Left lung (tissue), 10 donors: ENCODE data around the gene SLMAP. TPM values are rescaled to one million over a fixed set of nuclear protein-coding genes. Genes with fewer than 3 reads are reported as not detected.

ENCODE experiments used
- ATAC-seq: fragments of 200-7000 bp; cut with Tn5 transposase; one replicate; pipeline ENCODE4 v1.9.1; 2020; ENCODE audit warnings: moderate library complexity
- DNase-seq, 4 donors: peaks; one replicate each; pipeline ENCODE4 v3.0.0-alpha.2; 2013 to 2020
- H3K27ac ChIP-seq, 2 donors: fragments of 200-600 bp; sonication (generic) in 1 of 2; one replicate each; pipeline versions ENCODE4 v1.5.0 to v1.8.0; 2020 to 2021
- H3K27me3 ChIP-seq, 2 donors: fragments of 200-600 bp; sonication (generic) in 1 of 2; one replicate each; pipeline versions ENCODE4 v1.5.0 to v1.8.0; 2020 to 2021
- H3K36me3 ChIP-seq, 2 donors: fragments of 200-600 bp; sonication (generic) in 1 of 2; one replicate each; pipeline versions ENCODE4 v1.5.0 to v1.8.0; 2020 to 2021
- H3K4me1 ChIP-seq, 2 donors: fragments of 200-600 bp; one replicate each; pipeline ENCODE4 v1.8.0; 2021
- H3K4me3 ChIP-seq, 2 donors: fragments of 200-600 bp; sonication (generic) in 1 of 2; one replicate each; pipeline versions ENCODE4 v1.5.0 to v1.8.0; 2020 to 2021; ENCODE audit warnings: mild to moderate bottlenecking in 1 of 2
- H3K9me3 ChIP-seq, 2 donors: fragments of 200-600 bp; sonication (generic) in 1 of 2; one replicate each; pipeline versions ENCODE4 v1.5.0 to v1.8.0; 2020 to 2021
- CTCF ChIP-seq, 2 donors: fragments of 200-600 bp; sonication (generic) in 1 of 2; IDR thresholded peaks; one replicate each; pipeline versions ENCODE4 v1.5.0 to v1.8.0; 2021; ENCODE audit warnings: antibody characterized with exemption in 2 of 2
- intact Hi-C, 2 donors: fragments of 100-400 bp; cut with DNase I; formaldehyde crosslinking; loops; one replicate each; pipeline versions ENCODE4 v1.11.2 to v1.14.2; 2022
- polyA plus RNA-seq, 6 donors: library from polyadenylated mRNA; unstranded; fragments of 120-200 nt; gene quantifications; one replicate each; pipeline ENCODE4 v1.2.1, GENCODE V29; 2013; ENCODE audit not compliant: insufficient read length in 6 of 6
- total RNA-seq, 2 donors: library from RNA; stranded (reverse); fragmentation: NEBNext Ultra II Directional; extraction: Animal tissue kit (Norgen Biotek cat#: 25700); gene quantifications; one replicate each; pipeline ENCODE4 v1.2.1, GENCODE V29; 2021
- donor health status: DM: no; HTN: yes; CAD: no.
- donor health status: DM: no; HTN: no; CAD: no.

SLMAP gene
- total and polyA plus RNA-seq, 8 donors, result 43.1 to 65.3 (median 56.3) TPM

- Histone ChIP-seq H3K27ac (no peak overlapping the region), H3K27me3 (no peaks in the 10 kb centered on the region), H3K4me1 (peaks cover 0 to 5% of the 10 kb centered on the region in 2 donors), H3K36me3 (no peaks in the 10 kb centered on the region), H3K9me3 (peaks cover 0 to 2% of the 10 kb centered on the region in 2 donors), H3K4me3 (no peak overlapping the region)
- TF ChIP-seq CTCF (IDR thresholded peaks at IDR 0.05), result no peak
- ATAC-seq, result peak; percentile 12
- intact Hi-C loops, result no loop called here
- no peak for DNase-seq
Measured at GRCh38 chr3:57943525-57944495, 187.7 kb downstream of the SLMAP start.

GRCh38 chr3:57946970-57947381 is 190.9 kb downstream of the SLMAP start:
- Histone ChIP-seq H3K4me3 (no peak overlapping the region), H3K27ac (no peak overlapping the region), H3K9me3 (no peaks in the 10 kb centered on the region), H3K36me3 (no peaks in the 10 kb centered on the region), H3K4me1 (peaks cover 9 to 27% of the 10 kb centered on the region in 2 donors), H3K27me3 (no peaks in the 10 kb centered on the region)
- ATAC-seq (no peak), DNase-seq (no peak)
- intact Hi-C loops, result no loop called here
- no peak for TF ChIP-seq CTCF (IDR thresholded peaks at IDR 0.05)

- Histone ChIP-seq H3K27ac (no peak overlapping the region), H3K4me3 (no peak overlapping the region), H3K36me3 (no peaks in the 10 kb centered on the region), H3K9me3 (no peaks in the 10 kb centered on the region), H3K27me3 (no peaks in the 10 kb centered on the region), H3K4me1 (peaks cover 13 to 34% of the 10 kb centered on the region in 2 donors)
- TF ChIP-seq CTCF (IDR thresholded peaks at IDR 0.05), result no peak
- no peak for ATAC-seq
- intact Hi-C loops, result no loop called here
- DNase-seq, result peak in 1 of 4 donors; percentile 10
Measured at GRCh38 chr3:57948080-57948671, 192.1 kb downstream of the SLMAP start.

DNA sequence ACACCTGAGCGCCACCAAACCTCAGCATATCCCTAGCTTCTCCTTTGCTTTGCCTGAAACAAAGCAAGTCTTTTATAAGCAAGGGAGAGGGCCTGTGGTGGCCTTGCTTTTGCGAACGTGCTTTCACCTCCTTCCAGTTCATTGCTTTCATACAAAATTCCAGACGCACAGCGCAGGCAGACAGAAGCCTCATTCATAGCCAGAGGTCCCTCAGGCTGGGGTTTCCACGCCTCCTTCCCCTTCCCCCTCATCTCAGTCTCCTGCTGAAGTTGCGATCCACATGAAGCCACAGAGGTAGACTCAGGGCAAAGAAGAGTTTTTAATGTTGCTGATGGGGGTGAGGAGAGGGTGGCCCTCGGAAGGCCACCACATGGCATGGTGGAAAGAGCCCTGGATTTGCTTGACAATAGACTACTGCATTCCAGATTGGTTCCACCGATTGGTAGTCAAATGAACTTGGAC is 192.7 kb downstream of the SLMAP start:
- ATAC-seq (no peak), DNase-seq (peak in 1 of 4 donors; percentile 8)
- Histone ChIP-seq H3K4me1 (peaks cover 13 to 40% of the 10 kb centered on the region in 2 donors), H3K27me3 (no peaks in the 10 kb centered on the region), H3K4me3 (no peak overlapping the region), H3K27ac (no peak overlapping the region), H3K36me3 (no peaks in the 10 kb centered on the region), H3K9me3 (no peaks in the 10 kb centered on the region)
- intact Hi-C loops, result no loop called here
- no peak for TF ChIP-seq CTCF (IDR thresholded peaks at IDR 0.05)

GRCh38 chr3:57949344-57949743 is 193.2 kb downstream of the SLMAP start:
- Histone ChIP-seq H3K27ac (no peak overlapping the region), H3K36me3 (no peaks in the 10 kb centered on the region), H3K27me3 (no peaks in the 10 kb centered on the region), H3K9me3 (no peaks in the 10 kb centered on the region), H3K4me3 (no peak overlapping the region), H3K4me1 (peaks cover 13 to 43% of the 10 kb centered on the region in 2 donors)
- intact Hi-C loops, result no loop called here
- DNase-seq (peak in 1 of 4 donors; percentile 7), ATAC-seq (no peak)
- TF ChIP-seq CTCF (IDR thresholded peaks at IDR 0.05), result no peak
